HG02970 (cell line): ENCODE data around the gene GBA2.

Experiments used
- ATAC-seq: cut with Tn5 transposase; IDR thresholded peaks from one replicate; pipeline ENCODE4 v1.9.1; 2021; ENCODE audit warnings: mild to moderate bottlenecking, moderate library complexity, moderate number of reproducible peaks; ENCODE audit not compliant: unreplicated experiment, low FRiP score

Gene GBA2

DNA sequence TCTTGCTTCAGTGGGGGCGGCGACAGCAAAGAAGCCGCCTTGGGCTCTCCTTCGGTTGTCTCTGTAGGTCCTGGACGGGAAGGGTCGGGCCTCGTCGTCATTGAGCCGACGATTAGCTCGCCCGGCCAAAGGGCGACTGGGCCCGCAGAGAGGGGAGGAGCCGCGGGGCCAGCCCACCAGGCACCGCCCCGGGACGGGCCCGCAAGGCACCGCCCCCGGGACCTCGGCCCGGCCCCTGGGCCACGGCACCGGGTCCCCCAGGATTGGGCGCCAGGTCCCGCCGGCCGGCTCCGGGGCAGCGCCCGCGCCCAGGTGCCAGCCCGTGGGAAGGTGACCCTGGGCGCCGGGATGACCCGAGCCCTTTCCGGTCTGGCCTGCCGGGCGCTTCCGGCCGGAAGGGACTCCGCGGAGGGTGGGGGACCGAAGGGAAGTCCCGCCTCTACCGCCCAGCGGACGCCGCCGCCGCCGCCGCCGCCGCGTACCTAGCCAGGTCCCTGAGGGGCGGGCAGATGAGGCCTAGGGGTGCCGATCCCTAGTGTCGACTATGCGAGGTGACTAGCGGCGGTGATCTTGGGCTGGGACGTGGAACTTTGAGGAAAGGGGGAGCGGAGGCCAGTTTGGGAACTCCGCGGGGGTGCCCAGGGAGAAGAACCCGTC lies at the start of gene GBA2, which contains the start of gene RGP1:
TSS of gene GBA2 (minus strand) at position 371 of the 657 bp plus-strand sequence. CDS start 524 bp downstream, outside the sequence.
TSS of gene RGP1 (plus strand) at position 430 of the 657 bp plus-strand sequence. CDS start 469 bp downstream, outside the sequence.
- peak; percentile 67 for ATAC-seq

DNA sequence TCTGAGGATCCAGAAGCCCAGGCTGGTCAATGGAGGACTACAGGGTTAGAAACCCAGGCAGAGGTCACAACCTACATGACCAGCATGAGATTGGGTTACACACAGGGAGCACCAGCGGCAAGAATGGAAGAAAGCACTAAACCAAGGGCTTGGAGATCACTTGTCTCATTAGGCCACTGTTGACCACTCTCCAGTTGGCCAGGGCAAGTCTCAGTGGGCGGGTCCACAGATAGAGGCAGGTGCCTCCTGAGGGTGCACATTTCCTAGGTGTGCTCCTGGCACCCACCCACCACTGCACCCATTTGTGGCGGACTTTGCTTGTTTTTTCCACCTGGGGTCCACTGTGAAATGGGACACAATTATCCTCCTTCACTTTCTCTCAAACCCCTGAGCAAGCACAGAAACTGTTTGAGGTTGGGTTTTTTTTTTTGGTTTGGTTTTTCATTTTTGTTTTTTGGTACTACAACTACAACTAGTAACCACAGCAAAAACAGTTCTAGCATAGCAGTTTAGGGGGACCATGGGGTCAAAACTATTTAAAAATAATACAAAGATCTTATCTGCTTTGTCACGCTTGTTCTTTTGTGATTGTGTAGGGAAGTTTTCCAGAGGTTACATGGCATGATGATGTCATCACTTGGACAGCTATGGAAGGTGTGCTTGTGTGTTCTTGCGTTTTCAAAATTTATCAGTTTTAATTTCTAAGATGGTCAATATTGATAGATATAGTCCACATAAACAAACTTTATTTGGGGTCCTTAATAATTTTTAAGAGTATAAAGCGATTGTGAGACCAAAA lies 48.5 kb upstream of the GBA2 start:
- ATAC-seq: no peak

DNA sequence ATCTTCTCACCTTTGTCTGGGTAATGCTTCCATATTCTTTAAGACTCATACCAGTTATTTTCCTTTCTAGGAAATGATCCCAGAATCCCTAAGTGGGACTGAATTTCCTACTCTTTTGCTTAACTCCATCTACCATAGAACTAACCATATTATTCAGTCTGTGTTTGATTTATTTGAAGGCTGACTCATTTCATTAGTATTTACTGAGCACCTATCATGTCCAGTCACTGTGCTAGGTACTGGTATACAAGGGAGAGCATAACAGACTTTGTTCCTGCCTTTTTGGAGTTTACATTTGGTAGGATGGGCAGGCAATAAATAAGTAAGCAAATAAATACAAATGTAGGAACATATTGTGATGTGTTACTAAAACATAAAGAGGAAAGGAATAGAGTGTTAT lies 46.7 kb upstream of the GBA2 start:
- no peak for ATAC-seq

DNA sequence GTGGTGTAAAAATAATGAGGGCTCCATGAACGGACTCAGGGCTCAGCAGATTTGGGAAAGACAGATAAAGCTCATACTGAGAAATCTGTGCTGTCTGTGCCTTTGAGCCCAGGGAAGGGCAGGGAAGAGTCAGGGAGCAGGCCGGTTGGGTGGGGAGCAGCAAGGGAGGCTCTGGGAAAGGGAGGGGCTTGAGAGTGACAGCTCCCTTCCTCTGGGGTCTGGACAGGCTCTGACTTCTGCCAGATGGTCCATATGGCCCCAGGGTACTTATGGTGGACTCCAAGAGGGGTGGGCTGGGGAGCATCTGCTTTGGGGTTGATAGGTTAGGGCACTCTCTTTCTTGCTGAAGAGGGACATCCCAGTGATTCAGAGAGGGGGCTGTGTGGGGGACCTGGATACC lies 44.4 kb upstream of the GBA2 start:
- ATAC-seq: no peak

DNA sequence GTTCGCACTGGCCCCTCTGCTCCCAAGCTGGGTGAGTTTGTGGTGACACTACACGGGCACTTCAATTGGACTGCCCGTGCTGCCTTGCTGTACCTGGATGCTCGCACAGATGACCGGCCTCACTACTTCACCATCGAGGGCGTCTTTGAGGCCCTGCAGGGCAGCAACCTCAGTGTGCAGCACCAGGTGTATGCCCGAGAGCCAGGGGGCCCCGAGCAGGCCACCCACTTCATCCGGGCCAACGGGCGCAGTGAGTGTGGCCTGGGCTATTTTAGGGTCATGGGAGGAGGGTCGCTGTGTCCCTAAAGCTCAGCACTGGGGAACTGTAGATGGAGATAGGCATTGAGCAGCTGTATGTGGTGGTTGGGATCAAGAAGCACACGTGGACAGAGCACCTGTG lies 43.8 kb upstream of the GBA2 start:
- ATAC-seq: no peak

DNA sequence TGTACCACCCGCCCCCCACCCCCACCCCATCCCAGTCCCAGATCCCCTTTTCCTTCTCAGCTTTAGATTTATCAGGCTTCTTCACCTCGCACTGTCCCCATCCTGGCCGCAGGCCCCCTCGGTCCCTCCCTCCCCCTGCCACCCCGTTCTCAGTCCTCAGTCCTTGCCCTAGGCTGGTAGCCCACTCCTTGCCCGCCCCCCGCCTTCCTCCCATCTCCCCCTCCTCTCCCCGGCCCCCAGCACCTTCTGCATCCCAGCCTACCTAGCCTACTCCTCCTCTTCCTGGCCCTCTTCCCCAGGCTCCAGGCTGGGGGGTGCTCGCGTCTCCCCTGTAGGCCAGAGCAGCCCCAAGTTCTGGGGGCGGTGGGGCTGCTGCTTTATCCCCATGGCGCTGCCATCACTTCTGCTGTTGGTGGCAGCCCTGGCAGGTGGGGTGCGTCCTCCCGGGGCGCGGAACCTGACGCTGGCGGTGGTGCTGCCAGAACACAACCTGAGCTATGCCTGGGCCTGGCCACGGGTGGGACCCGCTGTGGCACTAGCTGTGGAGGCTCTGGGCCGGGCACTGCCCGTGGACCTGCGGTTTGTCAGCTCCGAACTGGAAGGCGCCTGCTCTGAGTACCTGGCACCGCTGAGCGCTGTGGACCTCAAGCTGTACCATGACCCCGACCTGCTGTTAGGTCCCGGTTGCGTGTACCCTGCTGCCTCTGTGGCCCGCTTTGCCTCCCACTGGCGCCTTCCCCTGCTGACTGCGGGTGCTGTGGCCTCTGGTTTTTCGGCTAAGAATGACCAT lies 43.2 kb upstream of the GBA2 start:
- ATAC-seq: no peak

DNA sequence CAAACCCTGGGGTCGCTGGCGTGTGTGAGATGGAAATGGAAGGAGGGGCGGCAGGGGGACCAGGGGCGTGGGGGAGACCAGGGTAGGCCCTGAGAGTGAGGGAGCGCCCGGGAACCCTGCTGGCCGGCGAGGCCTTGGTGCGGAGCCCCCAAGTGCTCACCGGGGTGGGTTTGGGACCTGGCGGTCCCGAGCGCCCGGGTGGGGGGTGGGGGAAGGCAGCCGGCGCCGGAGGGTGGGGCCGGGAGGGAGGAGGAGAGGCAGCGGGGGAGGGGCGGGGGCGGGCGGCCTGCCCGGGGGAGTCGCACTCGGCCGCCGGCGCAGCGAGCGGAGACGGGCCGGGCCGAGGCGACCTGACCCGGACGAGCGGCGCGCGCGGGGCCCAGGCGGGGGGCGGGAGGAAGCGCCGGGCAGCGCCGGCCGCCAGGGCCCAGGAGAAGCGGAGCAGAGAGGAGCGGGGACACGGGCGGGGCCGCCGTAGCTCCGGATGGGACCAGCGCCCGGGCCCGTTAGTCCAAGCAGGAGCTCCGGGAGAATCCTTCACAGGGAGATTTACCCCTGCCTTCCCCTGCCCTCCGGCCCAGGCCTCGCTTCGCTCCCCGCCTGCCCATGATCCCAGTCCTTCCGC lies 42.4 kb upstream of the GBA2 start, which contains the start of gene NPR2:
TSS of gene NPR2 (plus strand) at position 295 of the 625 bp plus-strand sequence. CDS start 818 bp downstream, outside the sequence.
- ATAC-seq: no peak

DNA sequence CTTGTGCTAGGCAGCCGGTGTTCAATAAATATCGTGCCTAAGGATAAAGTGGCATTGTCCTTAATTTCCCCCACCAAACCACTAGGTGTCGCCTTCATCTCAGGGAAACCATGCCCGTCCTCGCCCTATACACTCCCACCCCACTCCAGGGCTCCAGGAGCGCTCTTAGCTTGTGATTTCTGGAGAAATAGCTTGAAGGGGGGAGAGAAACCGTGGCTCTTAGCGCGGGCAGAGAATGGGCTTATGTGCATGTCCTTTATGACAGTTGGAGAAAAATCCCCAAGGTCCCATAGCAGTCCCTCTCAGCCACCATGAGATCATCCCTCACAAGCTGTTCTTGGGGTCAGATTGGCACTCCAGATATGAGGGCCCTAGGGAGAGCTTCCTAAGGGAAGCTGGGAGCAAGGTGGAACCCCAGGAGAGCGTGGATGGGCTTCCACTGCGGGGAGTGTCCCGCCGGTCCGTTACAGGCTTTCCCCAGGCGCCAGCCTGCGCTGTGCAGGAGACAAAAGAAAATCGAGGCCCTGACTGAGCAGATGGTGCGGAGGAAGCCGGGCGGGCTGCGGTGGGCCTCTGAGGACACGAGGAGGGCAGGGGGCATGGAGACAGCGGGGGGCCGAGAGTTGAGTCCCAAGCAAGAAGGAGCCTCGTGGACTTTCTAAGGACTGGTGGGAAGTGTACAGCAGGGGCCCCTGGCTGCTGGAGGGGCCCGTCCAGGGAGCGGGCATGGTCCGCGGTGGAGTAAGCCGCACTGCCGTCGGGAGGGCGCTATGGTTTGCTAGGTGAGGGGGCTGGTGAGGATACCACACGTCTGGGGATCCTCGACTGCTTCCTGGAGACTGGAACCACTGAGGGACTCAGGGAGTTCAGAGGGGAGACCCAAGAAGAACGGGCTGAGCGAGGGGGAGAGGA lies 41.6 kb upstream of the GBA2 start:
- ATAC-seq: no peak

DNA sequence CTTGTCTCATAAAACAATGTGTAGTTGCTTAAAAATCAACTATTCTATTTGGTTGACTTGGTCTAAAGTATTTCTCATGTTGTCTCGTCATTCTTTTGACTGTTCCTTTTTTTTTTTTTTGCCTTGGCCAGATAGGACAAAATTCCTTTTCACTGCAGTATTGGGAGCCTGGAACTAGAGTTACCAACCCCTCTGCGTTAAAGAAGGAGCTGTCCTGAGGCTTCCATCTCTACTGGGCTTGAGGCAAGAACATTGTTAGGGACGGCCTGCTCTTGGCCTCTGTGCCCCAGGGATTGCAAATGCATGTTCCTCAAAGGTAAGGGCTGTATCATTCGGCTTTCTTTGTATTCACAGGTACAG lies 41.0 kb upstream of the GBA2 start:
- ATAC-seq: no peak

DNA sequence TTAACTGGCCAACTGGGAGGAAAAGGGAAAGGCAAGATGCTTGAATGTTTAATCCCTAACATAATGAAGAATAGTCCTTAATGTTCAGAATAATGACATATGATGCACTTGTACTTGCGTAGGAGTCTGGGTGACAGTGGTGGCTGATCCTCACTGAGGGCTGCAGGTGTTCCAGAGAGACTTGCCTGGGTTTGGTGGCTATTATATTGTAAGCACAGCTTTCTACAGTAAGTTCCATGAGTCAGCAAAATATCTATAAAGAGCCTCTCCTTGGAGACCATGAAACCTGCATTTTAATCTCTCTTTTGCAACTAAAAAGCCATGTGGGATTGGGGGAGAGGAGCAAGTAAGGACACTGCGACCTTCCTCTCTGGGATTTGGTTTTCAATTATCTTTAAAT lies 40.5 kb upstream of the GBA2 start:
- ATAC-seq: no peak

DNA sequence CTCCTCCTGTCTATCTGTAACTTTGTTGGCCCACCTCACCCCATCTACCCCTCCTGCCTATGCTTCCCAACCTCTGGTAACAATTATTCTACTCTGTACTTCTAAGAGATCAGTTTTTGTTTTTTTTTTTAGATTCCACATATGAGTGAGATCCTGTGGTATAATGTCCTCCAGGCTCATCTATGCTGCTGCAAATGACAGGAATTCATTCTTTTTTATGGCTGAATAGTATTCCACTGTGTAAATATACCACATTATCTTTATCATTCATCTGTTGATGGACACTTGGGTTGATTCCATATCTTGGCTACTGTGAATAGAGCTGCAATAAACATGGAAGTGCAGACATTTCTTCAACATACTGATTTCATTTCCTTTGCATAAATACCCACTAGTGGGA lies 34.4 kb upstream of the GBA2 start:
- ATAC-seq: no peak

DNA sequence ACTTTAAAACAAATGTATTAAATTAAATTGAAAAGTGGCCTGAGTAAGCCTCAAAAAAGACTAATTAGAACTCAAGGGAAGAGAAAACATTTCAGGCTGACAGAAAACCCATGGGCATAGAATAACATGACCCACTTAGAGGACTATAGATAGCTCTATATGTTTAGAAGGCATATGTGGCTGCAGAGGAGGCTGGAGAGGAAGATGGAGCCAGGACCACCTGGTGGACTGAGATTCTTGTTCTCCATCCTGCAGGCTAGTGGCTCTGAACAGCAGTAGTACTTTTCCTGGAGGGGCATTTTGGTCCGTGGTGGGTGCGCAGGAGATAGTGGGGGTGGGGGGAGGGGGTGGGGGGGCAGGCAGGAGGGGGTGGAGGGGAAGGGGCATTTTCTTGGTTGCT lies 32.0 kb upstream of the GBA2 start:
- no peak for ATAC-seq

DNA sequence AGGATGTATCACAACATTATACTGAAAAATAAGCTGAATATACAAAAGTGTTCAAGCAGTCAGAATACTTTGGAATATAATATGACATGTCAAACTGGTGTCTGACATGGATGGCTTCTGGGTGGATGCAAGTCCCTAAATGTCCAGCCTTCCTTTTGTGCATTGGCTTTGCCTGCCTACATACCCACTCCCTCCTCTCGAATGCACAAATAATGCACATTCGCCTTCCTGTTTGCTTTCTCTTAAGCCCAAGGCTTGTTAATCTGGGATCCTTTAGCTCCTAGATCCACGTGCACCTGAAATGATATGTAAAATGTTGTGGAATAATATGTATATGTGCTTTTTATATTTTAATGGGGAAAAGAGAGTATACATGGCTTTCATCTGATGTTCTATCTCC lies 29.5 kb upstream of the GBA2 start:
- no peak for ATAC-seq

DNA sequence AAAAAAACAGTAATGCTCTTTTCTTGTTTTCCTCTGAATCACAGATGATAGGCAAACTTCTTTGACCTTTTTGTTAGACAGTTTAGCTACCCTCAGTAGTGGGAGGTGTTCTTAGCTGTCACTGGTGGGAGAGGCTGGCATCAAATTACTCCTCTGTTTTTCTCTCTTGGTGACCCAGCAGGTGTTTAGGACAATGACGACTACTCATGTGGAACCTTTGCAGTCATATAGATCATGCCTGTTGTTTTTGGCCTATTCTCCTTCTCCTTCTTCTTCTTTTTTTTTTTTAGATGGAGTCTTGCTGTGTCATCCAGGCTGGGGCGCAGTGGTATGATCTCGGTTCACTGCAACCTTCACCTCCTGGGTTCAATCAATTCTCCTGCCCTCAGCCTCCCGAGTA lies 27.0 kb upstream of the GBA2 start:
- ATAC-seq: no peak

DNA sequence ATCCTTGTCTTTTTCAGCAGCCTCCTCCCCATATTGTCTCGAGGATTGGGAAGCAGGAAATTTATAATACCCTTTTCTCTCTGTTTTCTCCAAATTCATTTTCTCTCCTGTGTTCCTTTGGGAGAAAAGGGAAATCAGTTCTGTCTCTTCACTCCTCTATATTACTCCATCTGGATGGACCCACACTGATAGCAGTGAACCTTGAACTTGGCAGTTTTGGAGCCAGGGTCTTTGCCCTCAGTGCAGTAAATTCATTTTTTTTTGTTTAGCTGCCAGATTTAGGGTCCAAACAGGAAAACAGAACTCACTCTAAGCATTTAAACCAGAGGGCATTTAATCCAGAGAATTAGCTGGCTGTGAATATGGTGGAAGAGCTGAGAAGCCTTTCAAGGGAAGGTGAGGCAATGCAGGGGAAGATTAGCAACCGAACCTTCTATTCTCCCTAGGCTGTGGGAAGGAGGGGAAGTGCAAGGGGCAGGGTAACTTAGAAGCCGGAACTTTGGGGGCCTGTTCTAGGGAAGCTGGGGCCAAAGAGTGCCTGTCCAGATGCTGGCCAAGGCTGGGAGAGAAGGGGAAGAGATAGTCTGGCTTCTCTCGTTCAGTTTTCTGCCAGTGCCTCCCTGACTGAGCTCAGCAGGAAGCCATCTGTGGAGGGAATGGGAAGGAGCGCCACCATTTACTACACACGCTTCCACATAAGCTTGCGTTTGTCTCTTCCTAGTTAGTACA lies 26.0 kb upstream of the GBA2 start:
- ATAC-seq: no peak

DNA sequence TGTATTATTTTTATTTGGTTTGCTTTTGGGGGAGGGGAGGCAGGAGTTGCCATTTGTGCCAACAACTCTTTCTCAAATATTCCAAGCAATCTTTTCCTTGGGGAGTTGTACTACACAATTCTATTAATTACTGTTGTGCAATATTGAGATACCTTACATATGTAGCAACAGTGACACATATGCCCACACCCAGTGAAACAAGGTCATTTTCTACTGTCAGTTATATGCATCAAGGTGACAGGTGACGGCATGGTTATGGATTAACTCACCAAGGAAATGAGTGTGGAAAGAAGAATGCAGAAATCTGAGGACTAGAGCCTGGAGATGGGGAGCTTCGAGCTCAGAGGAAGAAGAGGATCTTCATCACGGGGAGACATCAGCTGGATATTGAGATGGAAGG lies 22.9 kb upstream of the GBA2 start:
- ATAC-seq: no peak

DNA sequence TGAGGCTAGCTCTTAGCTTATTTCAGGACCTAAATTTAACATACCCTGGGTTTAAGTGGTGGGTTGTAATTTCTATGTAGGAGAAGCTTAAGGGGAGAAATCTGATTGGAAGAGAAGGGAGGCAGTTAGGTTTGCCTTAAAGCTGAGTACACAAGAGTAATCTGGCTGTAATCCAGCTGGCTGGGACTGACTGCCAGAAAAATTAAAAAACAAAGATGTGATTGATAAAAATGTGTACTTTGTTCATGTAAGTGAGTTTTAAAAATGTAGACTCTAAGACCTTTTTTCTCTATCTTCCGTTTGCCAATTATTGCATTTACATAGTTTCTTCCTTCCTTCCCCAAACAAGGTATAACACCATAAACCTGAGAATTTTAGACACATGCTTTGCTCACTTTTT lies 22.5 kb upstream of the GBA2 start:
- ATAC-seq: no peak

DNA sequence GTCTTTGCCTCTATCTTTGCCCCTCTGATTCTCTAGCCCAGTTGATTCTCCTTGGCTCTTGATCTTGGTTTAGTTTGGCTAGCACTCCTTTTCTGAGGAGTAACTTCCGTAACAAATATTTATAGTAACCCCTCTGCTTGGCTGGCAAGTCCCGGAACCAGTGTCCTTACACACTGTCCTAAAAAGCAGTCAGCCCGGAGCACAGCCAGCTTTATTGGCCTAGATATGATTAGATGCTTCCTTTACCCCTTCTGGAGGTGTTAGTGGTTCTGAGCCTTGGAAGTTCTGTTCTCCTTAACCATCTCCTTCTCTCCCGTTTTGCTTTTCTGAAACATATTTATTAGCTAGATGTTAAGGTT lies 22.0 kb upstream of the GBA2 start:
- ATAC-seq: no peak

DNA sequence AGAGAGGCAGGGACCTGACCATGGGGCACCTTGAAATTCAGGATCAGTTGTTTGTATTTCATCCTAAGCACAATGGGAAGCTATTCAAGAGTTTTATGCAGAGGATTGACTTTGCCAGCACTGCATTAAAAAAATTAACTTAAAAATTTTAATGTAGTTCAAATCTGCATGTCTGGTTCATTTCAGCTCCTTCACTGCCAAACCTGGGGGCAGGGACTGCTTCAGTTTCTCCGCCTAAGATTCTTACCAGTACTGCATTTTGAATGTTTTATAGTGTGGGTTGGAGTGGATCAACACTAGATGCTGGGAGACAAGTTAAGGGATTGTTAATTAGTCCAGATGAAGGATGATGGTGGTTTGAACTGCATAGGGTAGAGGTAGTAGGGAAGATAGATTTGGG lies 20.7 kb upstream of the GBA2 start:
- ATAC-seq: no peak
